ENCODE results near the gene MAP2K7. TPM values are rescaled to one million over a fixed set of nuclear protein-coding genes. Genes with fewer than 3 reads are reported as not detected.

MAP2K7 gene
- 12.0 to 17.2 TPM (median 16.8 TPM) in 5 replicates for total RNA-seq (2022; extraction: Qiagen RNA extraction; ENCODE audit: low read depth)

GRCh38 chr19:7903244-7904073 lies at the start of gene MAP2K7:
Gene MAP2K7 (plus strand): TSS chr19:7903877. CDS start chr19:7903945, 68 bp downstream.

GRCh38 chr19:7874076-7874896 lies 29.4 kb upstream of the MAP2K7 start, which contains the start of gene PRR36:
Gene PRR36 (minus strand): TSS chr19:7874390. CDS start chr19:7873689, 701 bp downstream.

GRCh38 chr19:7888145-7888825 lies 15.4 kb upstream of the MAP2K7 start, which contains the start of gene LRRC8E:
Gene LRRC8E (plus strand): TSS chr19:7888510. CDS start chr19:7895604, 7,094 bp downstream.

GRCh38 chr19:7914598-7915045 lies 10.9 kb downstream of the MAP2K7 start, which contains the start of gene TGFBR3L:
Gene TGFBR3L (plus strand): TSS chr19:7914830.

GRCh38 chr19:7919610-7920518 lies 16.2 kb downstream of the MAP2K7 start, which contains the start of gene SNAPC2:
Gene SNAPC2 (plus strand): TSS chr19:7920338. CDS start chr19:7920367, 29 bp downstream.

GRCh38 chr19:7926021-7926726 lies 22.5 kb downstream of the MAP2K7 start, which contains the start of gene CTXN1:
Gene CTXN1 (minus strand): TSS chr19:7926135. CDS start chr19:7925538, 597 bp downstream.

GRCh38 chr19:7943444-7944176 lies 39.9 kb downstream of the MAP2K7 start, which contains the start of gene TIMM44:
Gene TIMM44 (minus strand): TSS chr19:7943666. CDS start chr19:7943651, 15 bp downstream.

Other genes with a start within 250 kb of the MAP2K7 start
- not detected in 5 replicates for gene RETN, start 234.8 kb upstream of the MAP2K7 start, total RNA-seq (2022; extraction: Qiagen RNA extraction; ENCODE audit: low read depth)
- not detected in 5 replicates for gene MCEMP1, start 226.8 kb upstream of the MAP2K7 start, total RNA-seq (2022; extraction: Qiagen RNA extraction; ENCODE audit: low read depth)
- 44.6 to 114 TPM (median 102 TPM) in 5 replicates for gene TRAPPC5, start 223.0 kb upstream of the MAP2K7 start, total RNA-seq (2022; extraction: Qiagen RNA extraction; ENCODE audit: low read depth)
- not detected in 5 replicates for gene FCER2, start 201.7 kb upstream of the MAP2K7 start, total RNA-seq (2022; extraction: Qiagen RNA extraction; ENCODE audit: low read depth)
- gene CLEC4G, start 171.8 kb upstream of the MAP2K7 start, total RNA-seq (2022; extraction: Qiagen RNA extraction; ENCODE audit: low read depth), result not detected in 5 replicates
- not detected in 5 replicates for gene CD209, start 156.3 kb upstream of the MAP2K7 start, total RNA-seq (2022; extraction: Qiagen RNA extraction; ENCODE audit: low read depth)
- not detected in 5 replicates for gene CLEC4M, start 140.6 kb upstream of the MAP2K7 start, total RNA-seq (2022; extraction: Qiagen RNA extraction; ENCODE audit: low read depth)
- 0.97 to 1.7 TPM (median 1.5 TPM) in 5 replicates for gene EVI5L, start 73.7 kb upstream of the MAP2K7 start, total RNA-seq (2022; extraction: Qiagen RNA extraction; ENCODE audit: low read depth)
- 0.21 to 0.84 TPM (median 0.39 TPM) in 5 replicates for gene PRR36, start 29.5 kb upstream of the MAP2K7 start, total RNA-seq (2022; extraction: Qiagen RNA extraction; ENCODE audit: low read depth)
- 5.4 to 7.1 TPM (median 6.3 TPM) in 5 replicates for gene LRRC8E, start 15.4 kb upstream of the MAP2K7 start, total RNA-seq (2022; extraction: Qiagen RNA extraction; ENCODE audit: low read depth)
- gene TGFBR3L, start 11.0 kb downstream of the MAP2K7 start, total RNA-seq (2022; extraction: Qiagen RNA extraction; ENCODE audit: low read depth), result 0.78 to 2.4 TPM (median 1.9 TPM) in 5 replicates
- gene SNAPC2, start 16.5 kb downstream of the MAP2K7 start, total RNA-seq (2022; extraction: Qiagen RNA extraction; ENCODE audit: low read depth), result 21.4 to 29.8 TPM (median 29.5 TPM) in 5 replicates
- gene CTXN1, start 22.3 kb downstream of the MAP2K7 start, total RNA-seq (2022; extraction: Qiagen RNA extraction; ENCODE audit: low read depth), result 10.0 to 24.5 TPM (median 21.4 TPM) in 5 replicates
- 26.9 to 33.4 TPM (median 29.9 TPM) in 5 replicates for gene TIMM44, start 39.8 kb downstream of the MAP2K7 start, total RNA-seq (2022; extraction: Qiagen RNA extraction; ENCODE audit: low read depth)
- gene ELAVL1, start 101.8 kb downstream of the MAP2K7 start, total RNA-seq (2022; extraction: Qiagen RNA extraction; ENCODE audit: low read depth), result 59.1 to 71.3 TPM (median 65.6 TPM) in 5 replicates
- gene CCL25, start 148.9 kb downstream of the MAP2K7 start, total RNA-seq (2022; extraction: Qiagen RNA extraction; ENCODE audit: low read depth), result not detected in 5 replicates
- not detected in 5 replicates for gene FBN3, start 245.7 kb downstream of the MAP2K7 start, total RNA-seq (2022; extraction: Qiagen RNA extraction; ENCODE audit: low read depth)

Data from A549 treated with RU486 at 1 μM for 4 hours (cell line).